ENCODE data around the gene KCNAB3.

DNA sequence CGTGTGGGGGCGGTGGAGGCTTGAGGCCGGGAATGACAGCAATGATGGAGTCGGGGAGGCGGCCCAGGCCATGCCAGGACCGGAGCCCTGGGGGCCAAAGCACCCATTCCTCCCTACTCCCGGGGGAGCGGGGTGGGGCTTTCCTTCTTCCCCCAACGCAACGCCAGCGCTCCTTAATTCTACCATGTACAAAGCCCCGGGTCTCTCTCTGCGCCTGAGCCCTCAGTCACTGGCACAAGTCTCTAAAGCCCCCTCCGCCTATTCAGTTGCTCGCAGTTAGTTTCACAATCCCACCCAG is 13.3 kb downstream of the KCNAB3 start:
- TF ChIP-seq, protein P1, sequence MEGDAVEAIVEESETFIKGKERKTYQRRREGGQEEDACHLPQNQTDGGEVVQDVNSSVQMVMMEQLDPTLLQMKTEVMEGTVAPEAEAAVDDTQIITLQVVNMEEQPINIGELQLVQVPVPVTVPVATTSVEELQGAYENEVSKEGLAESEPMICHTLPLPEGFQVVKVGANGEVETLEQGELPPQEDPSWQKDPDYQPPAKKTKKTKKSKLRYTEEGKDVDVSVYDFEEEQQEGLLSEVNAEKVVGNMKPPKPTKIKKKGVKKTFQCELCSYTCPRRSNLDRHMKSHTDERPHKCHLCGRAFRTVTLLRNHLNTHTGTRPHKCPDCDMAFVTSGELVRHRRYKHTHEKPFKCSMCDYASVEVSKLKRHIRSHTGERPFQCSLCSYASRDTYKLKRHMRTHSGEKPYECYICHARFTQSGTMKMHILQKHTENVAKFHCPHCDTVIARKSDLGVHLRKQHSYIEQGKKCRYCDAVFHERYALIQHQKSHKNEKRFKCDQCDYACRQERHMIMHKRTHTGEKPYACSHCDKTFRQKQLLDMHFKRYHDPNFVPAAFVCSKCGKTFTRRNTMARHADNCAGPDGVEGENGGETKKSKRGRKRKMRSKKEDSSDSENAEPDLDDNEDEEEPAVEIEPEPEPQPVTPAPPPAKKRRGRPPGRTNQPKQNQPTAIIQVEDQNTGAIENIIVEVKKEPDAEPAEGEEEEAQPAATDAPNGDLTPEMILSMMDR (IDR thresholded peaks at IDR 0.05) = no peak
- TF ChIP-seq POLR2AphosphoS5 (IDR thresholded peaks at IDR 0.05) (no peak), POLR2A (IDR thresholded peaks at IDR 0.05) (no peak), EP300 (IDR thresholded peaks at IDR 0.05) (no peak)
